G401 (cell line): ENCODE data around the gene FBXO11. TPM values are rescaled to one million over a fixed set of nuclear protein-coding genes. Genes with fewer than 3 reads are reported as not detected.

Source experiments
- DNase-seq: peaks from one replicate; pipeline ENCODE4 v3.0.0-alpha.2; 2015; ENCODE audit warnings: low spot score
- in situ Hi-C: cut with HindIII; loops from 2 replicates; pipeline ENCODE4 v1.10.0; 2016; ENCODE audit warnings: low sequenced_read_pairs, mixed read lengths
- total RNA-seq: library from RNA; depleted of rRNA; stranded (reverse); fragments of >200 nt; shearing (Covaris generic); gene quantifications from 2 replicates; pipeline ENCODE4 v1.2.3, GENCODE V29; 2014

Gene FBXO11
- total RNA-seq, 1 experiment from 2014 or later: 40.1 TPM

DNA sequence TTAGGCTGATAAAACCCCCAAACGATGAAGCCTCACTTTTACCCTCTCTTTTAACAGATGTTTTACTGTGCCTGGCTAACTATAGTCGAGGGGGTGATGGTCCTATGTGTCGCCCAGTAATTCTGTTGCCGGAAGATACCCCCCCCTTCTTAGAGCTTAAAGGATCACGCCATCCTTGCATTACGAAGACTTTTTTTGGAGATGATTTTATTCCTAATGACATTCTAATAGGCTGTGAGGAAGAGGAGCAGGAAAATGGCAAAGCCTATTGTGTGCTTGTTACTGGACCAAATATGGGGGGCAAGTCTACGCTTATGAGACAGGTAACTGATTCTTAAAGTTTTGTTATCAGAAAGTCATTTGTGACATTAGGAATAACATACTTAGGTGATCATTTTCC, 102.9 kb downstream of the FBXO11 start:
- no peak for DNase-seq

DNA sequence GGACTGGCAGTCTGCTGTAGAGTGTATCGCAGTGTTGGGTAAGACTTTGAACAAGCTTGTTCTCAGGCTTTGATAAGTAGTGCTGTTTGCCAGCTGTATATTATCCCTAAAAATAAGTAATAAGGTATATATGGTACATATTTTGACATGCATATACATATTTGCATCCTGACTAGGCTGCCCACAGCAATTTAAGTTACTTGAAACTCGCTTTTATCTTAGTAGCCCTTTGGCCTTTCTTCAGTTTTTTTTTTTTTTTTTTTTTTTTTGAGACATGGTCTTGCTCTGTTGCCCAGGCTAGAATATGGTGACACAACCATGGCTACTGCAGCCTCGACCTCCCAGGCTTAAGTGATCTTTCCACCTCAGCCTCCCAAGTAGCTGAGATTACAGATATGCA, 105.2 kb downstream of the FBXO11 start:
- DNase-seq: no peak
- in situ Hi-C loops: no loop called here

More for the DNA sequence above, 102.9 kb downstream of the FBXO11 start:
- in situ Hi-C loops: no loop called here

DNA sequence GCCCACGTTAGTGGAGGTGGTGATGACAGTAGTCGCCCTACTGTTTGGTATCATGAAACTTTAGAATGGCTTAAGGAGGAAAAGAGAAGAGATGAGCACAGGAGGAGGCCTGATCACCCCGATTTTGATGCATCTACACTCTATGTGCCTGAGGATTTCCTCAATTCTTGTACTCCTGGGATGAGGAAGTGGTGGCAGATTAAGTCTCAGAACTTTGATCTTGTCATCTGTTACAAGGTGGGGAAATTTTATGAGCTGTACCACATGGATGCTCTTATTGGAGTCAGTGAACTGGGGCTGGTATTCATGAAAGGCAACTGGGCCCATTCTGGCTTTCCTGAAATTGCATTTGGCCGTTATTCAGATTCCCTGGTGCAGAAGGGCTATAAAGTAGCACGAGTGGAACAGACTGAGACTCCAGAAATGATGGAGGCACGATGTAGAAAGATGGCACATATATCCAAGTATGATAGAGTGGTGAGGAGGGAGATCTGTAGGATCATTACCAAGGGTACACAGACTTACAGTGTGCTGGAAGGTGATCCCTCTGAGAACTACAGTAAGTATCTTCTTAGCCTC, 107.2 kb downstream of the FBXO11 start:
- in situ Hi-C loops: no loop called here
- DNase-seq: no peak

DNA sequence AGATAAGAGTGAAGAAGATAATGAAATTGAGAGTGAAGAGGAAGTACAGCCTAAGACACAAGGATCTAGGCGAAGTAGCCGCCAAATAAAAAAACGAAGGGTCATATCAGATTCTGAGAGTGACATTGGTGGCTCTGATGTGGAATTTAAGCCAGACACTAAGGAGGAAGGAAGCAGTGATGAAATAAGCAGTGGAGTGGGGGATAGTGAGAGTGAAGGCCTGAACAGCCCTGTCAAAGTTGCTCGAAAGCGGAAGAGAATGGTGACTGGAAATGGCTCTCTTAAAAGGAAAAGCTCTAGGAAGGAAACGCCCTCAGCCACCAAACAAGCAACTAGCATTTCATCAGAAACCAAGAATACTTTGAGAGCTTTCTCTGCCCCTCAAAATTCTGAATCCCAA, 107.7 kb downstream of the FBXO11 start:
- in situ Hi-C loops: no loop called here
- DNase-seq: no peak

DNA sequence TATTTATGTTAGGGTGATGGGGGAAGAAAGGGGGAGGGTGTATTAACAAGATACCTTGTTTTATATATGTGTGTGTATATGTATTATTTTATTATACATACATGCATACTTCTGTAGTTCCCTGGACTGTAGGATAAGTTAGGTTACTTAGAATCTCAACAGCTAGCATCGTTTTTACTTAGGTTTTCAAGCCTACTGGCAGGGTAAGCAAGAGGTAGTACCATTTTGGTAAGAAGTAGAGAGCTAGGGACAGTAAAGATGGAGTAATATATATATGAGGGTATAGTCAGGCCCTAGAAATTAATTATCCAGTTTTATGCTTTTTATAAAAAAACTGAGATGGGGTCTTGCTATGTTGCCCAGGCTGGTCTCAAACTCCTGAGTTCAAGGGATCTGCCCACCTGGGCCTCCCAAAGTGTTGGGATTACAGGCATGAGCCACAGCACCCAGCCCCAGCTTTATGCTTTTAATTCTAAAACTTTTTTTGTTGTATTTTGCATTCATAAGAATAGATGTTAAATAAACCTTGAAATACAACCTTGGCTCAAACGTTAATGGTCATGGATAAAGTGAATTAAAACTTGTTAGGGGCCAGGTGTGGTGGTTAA, 110.1 kb downstream of the FBXO11 start:
- DNase-seq: no peak
- in situ Hi-C loops: no loop called here

DNA sequence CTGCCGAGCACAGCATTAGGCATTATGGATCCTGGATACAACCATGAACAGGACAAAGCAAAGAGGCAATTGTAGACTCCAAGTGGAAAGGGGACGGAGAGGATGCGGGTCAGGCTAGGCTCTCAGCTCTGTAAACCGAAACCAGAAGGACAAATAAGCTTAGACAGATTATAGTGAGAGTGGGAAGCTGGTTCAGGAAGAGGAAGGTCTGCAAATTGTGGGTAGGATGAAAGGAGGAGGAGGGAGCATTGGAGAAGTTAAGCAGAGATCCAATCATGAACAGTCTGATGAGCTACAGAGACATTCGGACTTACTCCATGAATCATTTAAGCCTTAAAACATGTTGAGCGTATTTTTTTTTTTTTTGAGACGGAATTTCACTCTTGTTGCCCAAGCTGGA, 120.3 kb downstream of the FBXO11 start:
- no peak for DNase-seq
- in situ Hi-C loops: no loop called here

DNA sequence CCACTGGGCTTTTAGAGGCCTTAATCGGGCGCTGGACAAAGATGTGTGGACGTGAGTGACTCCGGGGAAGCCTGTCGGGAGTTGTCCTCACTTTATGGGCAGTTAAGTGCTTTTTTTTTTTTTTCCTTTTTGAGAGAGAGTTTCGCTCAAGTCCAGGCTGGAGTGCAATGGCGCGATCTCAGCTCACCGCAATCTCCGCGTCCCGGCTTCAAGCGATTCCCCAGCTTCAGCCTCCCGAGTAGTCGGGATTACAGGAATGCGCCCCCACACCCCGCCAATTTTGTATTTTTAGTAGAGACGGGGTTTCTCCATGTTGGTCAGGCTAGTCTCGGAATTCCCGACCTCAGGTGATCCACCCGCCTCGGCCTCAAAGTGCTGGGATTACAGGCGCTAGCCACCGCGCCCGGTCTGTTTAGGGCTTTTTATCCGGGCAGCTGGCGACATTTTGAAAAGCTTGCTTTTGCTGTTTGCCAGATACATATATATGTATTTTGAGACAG, 121.9 kb downstream of the FBXO11 start:
- no peak for DNase-seq
- in situ Hi-C loops: no loop called here

DNA sequence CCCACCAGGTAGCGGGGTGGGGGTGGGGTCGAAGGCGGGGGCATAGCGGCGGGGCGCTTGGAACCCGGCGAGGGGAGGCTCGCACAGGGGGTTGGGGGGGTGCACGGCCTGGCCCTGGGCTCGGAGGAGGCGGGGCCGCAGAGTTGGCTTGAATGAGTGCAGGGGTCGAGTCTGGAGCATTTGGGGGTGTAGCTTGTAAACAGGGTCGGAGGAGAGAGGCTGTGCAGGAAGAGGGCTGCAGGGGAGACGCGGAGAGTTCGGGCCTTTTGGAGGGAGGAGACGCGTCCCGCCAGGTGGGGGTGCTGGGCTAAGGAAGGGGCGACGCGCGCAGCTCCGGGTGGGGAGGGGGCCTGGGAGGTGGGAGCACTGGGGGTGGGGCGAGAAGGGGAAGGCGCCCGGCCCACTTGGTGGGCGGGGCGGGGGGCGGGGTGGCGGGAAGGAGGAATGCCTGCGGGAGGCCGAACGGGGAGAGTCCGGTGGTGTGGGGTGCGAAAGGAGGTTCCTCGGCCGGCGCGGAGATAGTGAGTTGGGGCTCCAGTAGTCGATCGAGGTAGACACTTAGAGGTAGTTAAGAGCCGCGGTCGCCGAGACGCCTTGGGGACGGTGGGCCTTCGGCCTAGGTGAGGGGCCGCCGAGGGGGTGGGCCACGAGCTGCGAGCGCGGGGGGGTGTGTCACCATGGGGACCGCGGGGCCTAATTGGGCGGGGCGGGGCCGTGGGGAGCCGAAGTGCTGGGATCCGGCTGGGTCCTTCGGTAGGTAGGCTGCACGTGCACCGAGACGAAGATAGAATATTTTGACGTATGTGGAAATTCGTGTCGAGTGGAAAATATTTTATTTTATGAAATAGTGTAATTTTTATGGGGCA, 122.6 kb downstream of the FBXO11 start:
- DNase-seq: peak; percentile 41
- in situ Hi-C loops: no loop called here

DNA sequence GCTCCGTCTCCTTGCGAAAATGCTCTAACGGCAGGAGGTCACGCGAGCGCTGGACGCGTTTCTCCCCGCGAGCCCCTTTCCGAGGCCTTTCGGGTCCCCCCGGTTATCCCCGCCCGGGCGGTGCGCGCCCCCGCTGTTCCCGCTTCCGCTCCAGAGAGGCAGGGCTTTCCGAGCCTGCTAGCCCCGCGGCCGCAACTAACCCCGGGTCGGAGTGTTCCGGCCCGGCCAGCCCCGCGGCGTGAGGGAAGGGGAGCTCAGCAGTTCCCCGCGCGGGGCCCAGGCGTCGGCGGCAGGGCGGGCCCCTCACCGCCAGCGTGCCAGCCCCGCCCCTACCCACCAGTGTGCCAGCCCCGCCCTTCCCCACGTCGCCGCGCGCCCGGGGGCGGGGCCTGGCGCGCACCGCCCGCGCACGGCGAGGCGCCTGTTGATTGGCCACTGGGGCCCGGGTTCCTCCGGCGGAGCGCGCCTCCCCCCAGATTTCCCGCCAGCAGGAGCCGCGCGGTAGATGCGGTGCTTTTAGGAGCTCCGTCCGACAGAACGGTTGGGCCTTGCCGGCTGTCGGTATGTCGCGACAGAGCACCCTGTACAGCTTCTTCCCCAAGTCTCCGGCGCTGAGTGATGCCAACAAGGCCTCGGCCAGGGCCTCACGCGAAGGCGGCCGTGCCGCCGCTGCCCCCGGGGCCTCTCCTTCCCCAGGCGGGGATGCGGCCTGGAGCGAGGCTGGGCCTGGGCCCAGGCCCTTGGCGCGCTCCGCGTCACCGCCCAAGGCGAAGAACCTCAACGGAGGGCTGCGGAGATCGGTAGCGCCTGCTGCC, 123.4 kb downstream of the FBXO11 start, which contains the start of gene MSH6:
Gene MSH6, plus strand, starts transcription at position 475 of the 815 bp plus-strand sequence. Its CDS starts 89 bp downstream, at position 564.
- in situ Hi-C loops: no loop called here

DNA sequence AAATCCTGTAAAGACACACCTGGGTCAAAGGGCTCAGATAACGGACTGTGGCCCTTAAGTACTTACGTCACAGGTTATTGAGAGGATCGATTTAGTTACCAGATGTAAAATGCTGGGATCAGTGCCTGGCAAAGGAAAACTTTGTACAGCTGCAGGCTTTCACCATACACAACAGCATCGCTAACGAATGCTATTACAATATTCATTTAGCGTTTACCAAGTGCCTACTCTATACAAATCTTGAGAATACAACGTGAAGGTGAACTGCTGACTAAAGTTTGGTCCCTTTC, 124.0 kb downstream of the FBXO11 start:
- DNase-seq: no peak
- in situ Hi-C loops: no loop called here

More for the DNA sequence above, 123.4 kb downstream of the FBXO11 start, which contains the start of gene MSH6:
- peak; percentile 91 for DNase-seq

DNA sequence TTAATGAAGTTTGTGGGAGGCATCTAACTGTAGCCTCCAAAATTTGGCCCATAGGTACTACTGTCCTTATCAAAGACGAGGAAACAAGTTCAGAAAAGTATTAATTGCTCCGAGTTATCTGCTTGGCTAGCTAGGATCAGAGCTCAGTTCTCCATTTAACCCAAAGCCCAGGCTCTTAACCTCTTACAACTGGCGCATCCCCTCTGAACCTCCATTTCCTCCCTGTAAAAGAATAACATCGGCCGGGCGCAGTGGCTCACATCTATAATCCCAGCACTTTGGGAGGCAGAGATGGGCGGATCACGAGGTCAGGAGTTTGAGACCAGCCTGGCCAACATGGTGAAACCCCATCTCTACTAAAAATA, 126.9 kb downstream of the FBXO11 start:
- in situ Hi-C loops: no loop called here
- DNase-seq: no peak

DNA sequence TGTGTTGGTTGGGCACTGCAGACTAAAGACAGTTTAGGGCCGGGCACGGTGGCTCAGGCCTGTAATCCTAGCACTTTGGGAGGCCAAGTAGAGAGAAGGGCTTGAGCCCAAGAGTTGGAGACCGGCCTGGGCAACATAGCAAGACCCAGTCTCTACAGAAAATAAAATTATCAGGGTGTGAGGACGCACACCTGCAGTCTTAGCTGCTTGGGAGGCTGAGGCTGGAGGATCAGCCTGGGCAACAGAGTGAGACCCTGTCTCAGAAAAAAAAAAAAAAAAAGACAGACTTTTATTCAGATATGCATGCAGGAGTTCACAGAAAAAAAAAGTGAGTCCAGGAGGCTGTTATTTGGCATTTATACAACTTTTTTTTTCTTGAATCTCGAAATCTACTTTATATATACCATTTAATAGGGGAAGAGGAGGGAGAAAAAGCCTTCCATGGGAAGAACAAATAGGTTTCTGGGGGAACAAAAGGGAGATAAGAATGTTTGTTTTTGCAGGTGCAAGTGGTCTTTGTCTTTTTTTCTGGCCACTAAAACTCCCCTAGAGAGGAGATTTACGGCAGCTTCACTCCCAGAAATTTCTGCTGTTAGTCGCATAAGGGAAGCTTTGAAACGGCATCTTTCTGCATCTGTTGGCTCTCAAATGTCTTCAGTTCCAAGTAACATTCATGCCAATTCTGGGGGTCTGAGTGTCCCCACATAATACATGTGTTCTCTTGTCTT, 127.4 kb downstream of the FBXO11 start:
- DNase-seq: no peak
- in situ Hi-C loops: no loop called here

DNA sequence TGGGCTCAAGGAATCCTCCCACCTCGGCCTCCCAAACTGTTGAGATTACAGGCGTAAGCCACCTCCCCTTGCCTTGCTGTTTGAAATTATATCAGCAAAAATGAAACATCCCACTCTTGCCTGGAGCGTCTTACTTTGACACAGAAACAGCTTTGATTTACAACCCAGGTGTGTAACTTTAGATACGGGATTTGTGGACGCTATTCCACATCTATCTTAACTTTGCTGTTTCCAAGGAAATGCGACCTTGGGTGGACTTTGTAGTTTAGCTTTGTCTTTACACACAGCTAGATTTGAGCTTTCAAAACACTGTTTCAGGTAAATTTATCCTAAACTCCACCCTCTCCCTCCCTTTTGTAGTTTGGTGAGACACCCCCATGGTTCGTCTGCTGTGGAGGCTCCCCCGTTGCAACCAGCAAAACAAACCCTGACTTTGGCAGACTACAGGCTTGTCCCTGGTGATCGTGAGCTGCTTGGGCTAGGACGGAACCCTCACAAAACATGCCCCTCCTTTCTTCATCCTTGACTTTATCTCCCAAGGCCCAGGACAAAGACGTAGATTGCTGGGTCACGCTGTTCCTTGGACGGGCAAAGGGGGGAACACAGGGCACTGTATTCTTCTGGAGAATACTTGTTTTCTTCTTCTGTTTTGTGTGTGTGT, 128.9 kb downstream of the FBXO11 start:
- in situ Hi-C loops: no loop called here
- no peak for DNase-seq

DNA sequence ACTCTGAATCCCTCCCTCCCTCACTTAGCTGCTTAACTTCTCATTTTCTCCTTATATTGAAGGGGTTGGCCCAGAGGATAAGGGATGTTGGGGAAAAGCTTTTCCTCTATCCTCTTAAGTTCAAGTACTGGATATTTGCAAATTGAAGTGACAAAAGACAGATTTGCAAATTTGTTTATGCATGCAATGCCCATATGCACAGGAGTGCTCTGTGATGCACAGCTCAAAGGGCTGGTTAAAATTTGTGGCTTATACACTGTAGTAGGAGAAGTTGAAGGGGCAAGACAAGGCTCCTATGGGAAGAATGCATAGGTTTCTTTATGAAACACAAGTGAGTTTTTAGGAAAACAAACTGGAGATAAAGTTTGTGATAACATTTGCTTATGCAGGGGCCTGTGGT, 131.7 kb downstream of the FBXO11 start:
- in situ Hi-C loops: no loop called here
- no peak for DNase-seq

DNA sequence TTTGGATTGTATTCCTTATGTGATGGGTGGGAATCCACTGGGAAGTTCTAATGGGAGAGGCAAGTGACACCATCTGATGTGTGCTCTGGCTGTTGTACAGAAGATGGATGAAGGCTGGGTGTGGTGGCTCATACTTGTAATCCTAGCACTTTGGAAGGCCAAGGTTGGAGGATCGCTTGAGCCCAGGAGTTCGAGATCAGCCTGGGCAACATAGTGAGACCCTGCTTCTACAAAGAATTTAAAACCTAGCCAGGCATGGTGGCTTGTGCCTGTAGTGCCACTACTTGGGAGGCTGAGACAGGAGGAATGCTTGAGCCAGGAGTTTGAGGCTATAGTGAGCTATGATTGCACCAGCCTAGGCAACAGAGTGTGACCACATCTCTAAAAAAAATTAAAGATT, 134.0 kb downstream of the FBXO11 start:
- DNase-seq: no peak
- in situ Hi-C loops: no loop called here

DNA sequence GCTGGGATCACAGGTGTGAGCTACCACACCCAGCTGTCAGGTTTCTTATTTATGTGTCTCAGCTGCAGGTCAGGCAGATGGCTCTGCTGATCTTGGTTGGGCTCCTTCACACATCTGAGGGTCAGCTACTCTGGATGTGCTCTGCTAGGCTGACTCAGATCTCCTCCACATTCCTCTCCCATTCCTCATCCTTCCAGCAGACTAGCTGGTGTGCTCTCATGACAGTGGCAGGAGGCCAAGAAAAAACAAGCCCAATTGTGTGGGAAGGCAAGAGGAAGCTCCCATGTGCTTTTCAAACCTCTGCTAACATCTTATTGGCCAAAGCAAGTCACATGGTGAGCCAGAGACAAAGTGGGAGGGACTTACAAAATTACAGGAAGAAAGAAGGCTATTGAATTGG, 135.1 kb downstream of the FBXO11 start:
- in situ Hi-C loops: no loop called here

DNA sequence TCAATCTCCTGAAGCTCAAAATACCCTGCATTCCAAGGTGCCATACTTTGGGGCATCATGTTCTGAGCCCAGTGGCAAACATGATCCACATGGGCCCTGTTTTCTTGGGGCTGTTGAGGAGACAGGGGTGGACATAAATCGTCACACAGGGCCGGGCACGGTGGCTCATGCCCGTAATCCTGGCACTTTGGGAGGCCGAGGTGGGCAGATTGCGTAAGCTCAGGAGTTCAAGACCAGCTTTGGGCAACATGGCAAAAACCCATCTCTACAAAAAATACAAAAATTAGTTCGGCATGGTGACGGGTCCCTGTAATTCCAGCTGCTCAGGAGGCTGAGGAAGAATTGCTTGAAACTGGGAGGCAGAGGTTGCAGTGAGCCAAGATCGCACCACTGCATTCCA, 137.0 kb downstream of the FBXO11 start:
- in situ Hi-C loops: no loop called here

More for the DNA sequence above, 135.1 kb downstream of the FBXO11 start:
- no peak for DNase-seq

DNA sequence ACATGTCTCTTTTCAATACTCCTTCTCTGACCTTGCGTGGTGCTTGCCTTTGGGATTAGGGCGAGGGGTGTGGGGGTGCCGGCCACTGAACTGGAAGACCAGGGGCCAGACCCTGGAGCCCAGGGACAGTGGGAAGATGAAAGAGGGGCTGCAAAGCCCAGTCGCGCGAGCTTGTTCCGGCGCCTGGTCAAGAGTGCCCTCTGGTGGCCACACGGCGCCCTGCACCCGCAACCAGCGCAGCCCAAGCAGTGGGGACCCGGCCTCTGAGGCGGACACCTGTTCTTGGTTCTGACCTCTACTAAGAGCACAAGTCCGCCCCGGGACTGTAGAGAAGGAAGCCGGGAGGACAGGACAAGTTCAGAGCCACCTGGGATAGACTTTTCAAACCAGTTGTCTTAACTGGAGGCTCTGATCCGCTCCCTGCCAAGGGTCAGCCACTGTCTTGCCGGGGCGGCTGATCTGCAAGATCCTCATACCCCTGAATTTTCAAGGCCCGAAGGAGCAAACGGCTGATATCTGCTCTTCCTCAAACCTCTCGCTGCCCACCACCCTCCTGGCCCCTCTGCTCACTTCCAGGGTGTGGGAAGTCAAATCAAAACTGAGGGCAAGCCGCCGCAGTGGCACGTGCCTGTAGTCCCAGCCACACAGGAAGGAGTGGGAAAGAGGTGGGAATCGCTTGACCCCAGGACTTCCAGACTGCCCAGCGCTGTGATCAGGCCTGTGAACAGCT, 138.3 kb downstream of the FBXO11 start:
- in situ Hi-C loops: no loop called here

More for the DNA sequence above, 137.0 kb downstream of the FBXO11 start:
- DNase-seq: no peak

More for the DNA sequence above, 138.3 kb downstream of the FBXO11 start:
- peak; percentile 70 for DNase-seq
